PC-9 (cell line): ENCODE data around the gene FGD2. TPM values are rescaled to one million over a fixed set of nuclear protein-coding genes. Genes with fewer than 3 reads are reported as not detected.

Experiments
- BruUV-seq: library from RNA; stranded (reverse); fragments of 400-500 nt; replicated peaks from 2 replicates; lab custom pipeline; 2021; lab: Mats Ljungman, UMichigan
- CTCF ChIA-PET: fragments of 300-600 bp; sonication (Branson Sonifier 250); formaldehyde crosslinking; loops from one replicate; lab custom pipeline; 2022; ENCODE audit warnings: antibody characterized with exemption; lab: Charles Lee
- POLR2A ChIA-PET: fragments of 300-600 bp; sonication (Branson Sonifier 250); formaldehyde crosslinking; loops from one replicate; lab custom pipeline; 2022; ENCODE audit warnings: antibody characterized with exemption; ENCODE audit not compliant: unreplicated experiment; lab: Charles Lee
- DNase-seq, 2 experiments: peaks; one replicate each; pipeline versions ENCODE4 v3.0.0 to v3.0.0-alpha.2; 2015 to 2022; ENCODE audit warnings: mixed read lengths in 1 of 2
- H2AFZ ChIP-seq: fragments of 200-600 bp; sonication (generic); 2 replicates; pipeline ENCODE4 v1.8.1; 2017; ENCODE audit warnings: antibody characterized with exemption
- H3F3A ChIP-seq: fragments of 200-600 bp; sonication (generic); 2 replicates; pipeline ENCODE4 v1.8.1; 2017; ENCODE audit warnings: antibody characterized with exemption, mild to moderate bottlenecking, low read depth; ENCODE audit not compliant: insufficient read depth
- H3K27ac ChIP-seq: fragments of 200-600 bp; sonication (generic); 2 replicates; pipeline ENCODE4 v1.6.1; 2016; ENCODE audit warnings: mixed run types
- H3K27me3 ChIP-seq: fragments of 200-600 bp; sonication (generic); 2 replicates; pipeline ENCODE4 v1.6.1; 2016; ENCODE audit warnings: low read depth, mixed run types; ENCODE audit not compliant: insufficient read depth
- H3K36me3 ChIP-seq: fragments of 200-600 bp; sonication (generic); 2 replicates; pipeline ENCODE4 v1.6.1; 2016; ENCODE audit warnings: low read depth, mixed run types
- H3K4me1 ChIP-seq: fragments of 200-600 bp; sonication (generic); replicated peaks from 2 replicates; pipeline ENCODE4 v1.6.1; 2016; ENCODE audit warnings: mixed run types; ENCODE audit not compliant: insufficient read depth
- H3K4me2 ChIP-seq: fragments of 200-600 bp; sonication (generic); 2 replicates; pipeline ENCODE4 v1.6.1; 2017; ENCODE audit warnings: mixed run types
- H3K4me3 ChIP-seq: fragments of 200-600 bp; sonication (generic); 2 replicates; pipeline ENCODE4 v1.6.1; 2016; ENCODE audit warnings: mixed run types
- H3K79me2 ChIP-seq: fragments of 200-600 bp; sonication (generic); 2 replicates; pipeline ENCODE4 v1.6.1; 2017; ENCODE audit warnings: low read depth, mixed run types
- H3K9me2 ChIP-seq: fragments of 200-600 bp; sonication (generic); 2 replicates; pipeline ENCODE4 v1.8.1; 2017; ENCODE audit warnings: mild to moderate bottlenecking; ENCODE audit not compliant: insufficient read depth
- H3K9me3 ChIP-seq: fragments of 200-600 bp; sonication (generic); 2 replicates; pipeline ENCODE4 v1.8.1; 2016; ENCODE audit warnings: low read depth; ENCODE audit not compliant: insufficient read depth
- H4K20me1 ChIP-seq: fragments of 200-600 bp; sonication (generic); 2 replicates; pipeline ENCODE4 v1.8.1; 2017; ENCODE audit not compliant: insufficient read depth
- EZH2 ChIP-seq: fragments of 200-600 bp; sonication (generic); IDR thresholded peaks from 2 replicates; pipeline ENCODE4 v1.8.0; 2017; ENCODE audit warnings: antibody characterized with exemption, low read depth
- intact Hi-C: fragments of 100-400 bp; cut with micrococcal nuclease; formaldehyde crosslinking; loops from one replicate; pipeline ENCODE4 v1.10.0; 2022; ENCODE audit not compliant: unreplicated experiment
- total RNA-seq: library from RNA; stranded (reverse); gene quantifications from 2 replicates; pipeline ENCODE4 v1.2.3, GENCODE V29; 2021
- TF ChIP-seq, protein P1 (sequence below): fragments of 200-600 bp; sonication (generic); conservative IDR thresholded peaks from 2 replicates; pipeline ENCODE4 v1.6.1; 2017; ENCODE audit warnings: mixed run types, antibody characterized with exemption, mild to moderate bottlenecking, moderate library complexity

The FGD2 gene
- total RNA-seq, 1 experiment from 2014 or later: 0.50 TPM

DNA sequence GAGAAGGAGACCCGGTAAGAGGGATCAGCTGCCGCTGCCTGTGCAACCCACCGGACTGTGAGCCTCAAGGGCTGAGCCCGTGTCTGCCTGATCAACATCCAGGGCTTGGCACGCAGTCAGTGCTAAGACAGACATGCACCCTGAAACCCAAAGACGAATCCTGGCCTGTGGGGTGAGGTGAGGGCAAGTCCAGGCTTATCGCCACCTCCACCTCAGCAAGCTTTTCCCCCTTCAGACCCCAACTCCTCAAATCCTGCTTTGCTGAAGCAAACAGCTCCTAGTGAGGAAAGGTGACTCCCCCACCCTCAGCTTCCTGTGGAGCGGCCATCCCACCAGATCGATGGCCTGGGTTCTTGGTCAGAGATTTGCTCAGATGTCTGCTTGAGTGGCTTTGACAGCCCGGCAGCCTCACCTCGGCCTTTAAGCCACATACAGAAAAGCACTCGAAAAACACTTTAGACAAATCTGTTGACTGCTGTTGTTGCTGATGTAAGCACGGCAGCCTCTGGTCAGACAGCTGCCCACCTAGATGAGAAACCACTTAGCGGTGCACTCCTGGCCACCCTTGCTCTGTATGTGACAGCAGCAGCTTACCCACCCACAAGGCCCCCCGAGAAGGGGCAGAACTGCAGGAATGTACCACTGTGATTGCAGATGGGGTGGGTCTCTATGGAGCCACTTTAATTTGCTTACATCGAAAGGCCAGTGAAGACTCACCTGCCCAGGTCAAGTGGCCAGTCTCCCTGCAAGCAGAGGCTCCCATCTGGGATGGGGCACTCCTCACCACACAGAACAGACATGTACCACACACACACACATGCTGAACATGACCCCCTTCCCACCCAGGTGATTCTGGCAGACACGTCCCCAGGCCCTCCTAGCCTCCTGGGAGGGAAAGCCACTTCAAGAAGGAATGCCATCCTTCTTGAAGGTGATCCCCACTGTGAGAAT is 34.3 kb upstream of the FGD2 start:
- ChIA-PET POLR2A (no interaction called here), CTCF (no interaction called here)
- peaks cover 18% of the 10 kb centered on the region; the same call in 1 of the 2 replicates for H3F3A ChIP-seq
- no peak overlapping the region for H3K4me2 ChIP-seq
- H2AFZ ChIP-seq: no peak overlapping the region
- H3K9me3 ChIP-seq: no peaks in the 10 kb centered on the region
- no peak overlapping the region for H3K4me3 ChIP-seq
- no peak overlapping the region for H3K27ac ChIP-seq
- H3K79me2 ChIP-seq: no peaks in the 10 kb centered on the region
- no TSS peak for BruUV-seq
- no peak for TF ChIP-seq EZH2
- TF ChIP-seq, protein P1, sequence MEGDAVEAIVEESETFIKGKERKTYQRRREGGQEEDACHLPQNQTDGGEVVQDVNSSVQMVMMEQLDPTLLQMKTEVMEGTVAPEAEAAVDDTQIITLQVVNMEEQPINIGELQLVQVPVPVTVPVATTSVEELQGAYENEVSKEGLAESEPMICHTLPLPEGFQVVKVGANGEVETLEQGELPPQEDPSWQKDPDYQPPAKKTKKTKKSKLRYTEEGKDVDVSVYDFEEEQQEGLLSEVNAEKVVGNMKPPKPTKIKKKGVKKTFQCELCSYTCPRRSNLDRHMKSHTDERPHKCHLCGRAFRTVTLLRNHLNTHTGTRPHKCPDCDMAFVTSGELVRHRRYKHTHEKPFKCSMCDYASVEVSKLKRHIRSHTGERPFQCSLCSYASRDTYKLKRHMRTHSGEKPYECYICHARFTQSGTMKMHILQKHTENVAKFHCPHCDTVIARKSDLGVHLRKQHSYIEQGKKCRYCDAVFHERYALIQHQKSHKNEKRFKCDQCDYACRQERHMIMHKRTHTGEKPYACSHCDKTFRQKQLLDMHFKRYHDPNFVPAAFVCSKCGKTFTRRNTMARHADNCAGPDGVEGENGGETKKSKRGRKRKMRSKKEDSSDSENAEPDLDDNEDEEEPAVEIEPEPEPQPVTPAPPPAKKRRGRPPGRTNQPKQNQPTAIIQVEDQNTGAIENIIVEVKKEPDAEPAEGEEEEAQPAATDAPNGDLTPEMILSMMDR: no peak
- no peaks in the 10 kb centered on the region for H3K4me1 ChIP-seq
- H3K27me3 ChIP-seq: no peaks in the 10 kb centered on the region
- H3K9me2 ChIP-seq: no peaks in the 10 kb centered on the region
- DNase-seq: no peak
- H4K20me1 ChIP-seq: no peaks in the 10 kb centered on the region; the same call in 1 of the 2 replicates
- intact Hi-C loops: no loop called here
- peaks cover 29% of the 10 kb centered on the region for H3K36me3 ChIP-seq

DNA sequence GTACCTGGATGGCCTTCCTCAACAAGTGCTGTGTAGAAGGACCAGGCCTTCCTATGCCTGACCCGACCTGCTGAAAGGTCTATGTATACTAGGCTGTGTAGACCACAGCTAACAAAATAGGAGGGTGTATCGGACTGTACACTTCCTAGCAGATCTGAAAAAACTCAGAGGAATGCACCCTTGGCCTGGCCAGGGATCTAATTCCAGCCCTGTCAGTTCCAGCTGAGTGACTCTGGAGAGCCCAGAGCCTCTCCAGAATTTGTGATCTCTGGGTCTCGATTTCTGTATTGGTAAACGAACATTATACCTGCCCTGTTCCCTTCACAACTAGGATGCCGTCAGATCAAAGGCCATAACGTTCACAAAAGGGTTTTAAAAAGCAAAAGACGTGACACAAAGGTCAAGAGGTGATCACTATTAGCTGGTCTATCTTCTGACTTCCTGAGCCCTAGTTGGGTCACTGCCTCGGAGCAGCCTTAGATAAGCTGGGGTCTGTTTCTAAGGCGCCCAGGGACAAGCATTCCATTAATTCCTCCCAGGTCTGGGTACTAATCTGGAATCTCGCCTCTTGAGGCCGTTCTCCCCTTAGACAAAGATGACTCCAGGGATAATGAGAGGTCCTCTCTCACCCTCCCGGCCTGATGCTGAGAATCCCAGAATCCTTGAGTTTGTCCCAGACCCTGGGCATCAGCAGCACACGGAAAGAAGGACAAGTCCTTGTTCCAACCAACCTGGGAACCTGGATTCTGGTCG is 33.4 kb upstream of the FGD2 start:
- ChIA-PET POLR2A (interaction anchor here (0.6 kb wide), 1 partner anchor 329 kb away, joined by 4 read pairs; no protein-coding TSS in a partner anchor), CTCF (no interaction called here)
- H3K27ac ChIP-seq: no peak overlapping the region
- no peak for TF ChIP-seq EZH2
- TF ChIP-seq, protein P1: no peak
- intact Hi-C loops: no loop called here
- H3K36me3 ChIP-seq: peaks cover 33% of the 10 kb centered on the region
- H3K9me2 ChIP-seq: no peaks in the 10 kb centered on the region
- H3K79me2 ChIP-seq: no peaks in the 10 kb centered on the region
- peaks cover 18% of the 10 kb centered on the region; the same call in 1 of the 2 replicates for H3F3A ChIP-seq
- no peak overlapping the region for H3K4me3 ChIP-seq
- DNase-seq: no peak
- H2AFZ ChIP-seq: no peak overlapping the region
- H4K20me1 ChIP-seq: no peaks in the 10 kb centered on the region; the same call in 1 of the 2 replicates
- no peaks in the 10 kb centered on the region for H3K4me1 ChIP-seq
- H3K4me2 ChIP-seq: no peak overlapping the region
- no TSS peak for BruUV-seq
- H3K9me3 ChIP-seq: no peaks in the 10 kb centered on the region
- H3K27me3 ChIP-seq: no peaks in the 10 kb centered on the region

DNA sequence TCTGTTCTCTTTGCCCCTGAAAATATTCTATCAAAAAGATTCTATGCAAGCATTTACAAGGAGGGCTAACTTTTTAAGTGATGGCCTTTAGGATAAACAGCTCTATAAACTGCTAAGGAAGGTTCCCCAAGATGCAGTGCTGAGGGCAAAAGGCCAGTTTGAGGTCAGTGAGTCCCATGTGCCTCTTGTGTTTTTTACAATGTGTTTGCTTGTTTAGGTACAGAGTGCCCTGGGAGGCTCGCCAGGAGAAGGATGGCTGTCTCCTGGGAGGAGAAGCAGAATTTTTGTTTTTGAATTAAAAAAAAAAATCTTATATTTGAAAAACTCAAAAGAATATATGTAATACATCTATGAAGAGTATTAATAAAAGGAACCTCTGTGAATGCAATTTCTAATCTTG is 32.3 kb upstream of the FGD2 start:
- H2AFZ ChIP-seq: no peak overlapping the region
- no peaks in the 10 kb centered on the region for H3K27me3 ChIP-seq
- H3K79me2 ChIP-seq: 0 out of 2 replicates have a peak, but pooled peaks cover 6% of the 10 kb centered on the region
- CTCF ChIA-PET: interaction anchor here (0.6 kb wide), 1 partner anchor 373 kb away, joined by 5 read pairs; no protein-coding TSS in a partner anchor
- BruUV-seq: no TSS peak
- no peak overlapping the region for H3K4me2 ChIP-seq
- H3F3A ChIP-seq: peaks cover 8% of the 10 kb centered on the region; the same call in 1 of the 2 replicates
- H3K36me3 ChIP-seq: peaks cover 33% of the 10 kb centered on the region
- POLR2A ChIA-PET: no interaction called here
- peaks cover 5% of the 10 kb centered on the region; the same call in 1 of the 2 replicates for H4K20me1 ChIP-seq
- DNase-seq: no peak
- no peaks in the 10 kb centered on the region for H3K4me1 ChIP-seq
- no peak for TF ChIP-seq EZH2
- TF ChIP-seq, protein P1: no peak
- H3K4me3 ChIP-seq: no peak overlapping the region
- H3K9me2 ChIP-seq: no peaks in the 10 kb centered on the region
- no peak overlapping the region for H3K27ac ChIP-seq
- intact Hi-C loops: no loop called here
- H3K9me3 ChIP-seq: no peaks in the 10 kb centered on the region
